GM06990 (cell line): ENCODE results near the gene AREG.

ENCODE experiments used
- DNase-seq: peaks from one replicate; pipeline ENCODE4 v3.0.0-alpha.2; 2011; ENCODE audit not compliant: insufficient read length; ENCODE audit errors: extremely low read depth
- H3K27me3 ChIP-seq: replicated peaks from 2 replicates; pipeline ENCODE4 v1.6.0; 2011; ENCODE audit warnings: low read length; ENCODE audit not compliant: control insufficient read depth, insufficient read depth
- H3K36me3 ChIP-seq: 2 replicates; pipeline ENCODE4 v1.5.1; 2011; ENCODE audit warnings: low read length; ENCODE audit not compliant: control insufficient read depth, insufficient read depth
- H3K4me3 ChIP-seq: replicated peaks from 2 replicates; pipeline ENCODE4 v1.5.1; 2011; ENCODE audit warnings: low read depth, mild to moderate bottlenecking, control low read depth, low read length
- CTCF ChIP-seq: IDR thresholded peaks from 2 replicates; pipeline ENCODE4 v1.5.1; 2011; ENCODE audit warnings: low read length, control low read depth, mild to moderate bottlenecking, inconsistent platforms; ENCODE audit not compliant: insufficient read depth, poor library complexity, severe bottlenecking

AREG gene

GRCh38 chr4:74455361-74456055, 10.6 kb downstream of the AREG start:
- TF ChIP-seq CTCF = no peak
- Histone ChIP-seq H3K27me3 (no peaks in the 10 kb centered on the region), H3K36me3 (no peaks in the 10 kb centered on the region), H3K4me3 (no peak overlapping the region)
- no peak for DNase-seq

GRCh38 chr4:74456056-74456744, 11.3 kb downstream of the AREG start:
- H3K27me3 ChIP-seq = no peaks in the 10 kb centered on the region
- DNase-seq = no peak
- H3K4me3 ChIP-seq = no peak overlapping the region
- TF ChIP-seq CTCF = no peak
- H3K36me3 ChIP-seq = no peaks in the 10 kb centered on the region

GRCh38 chr4:74456849-74457395, 12.0 kb downstream of the AREG start:
- no peak for TF ChIP-seq CTCF
- H3K27me3 ChIP-seq = no peaks in the 10 kb centered on the region
- DNase-seq = no peak
- no peaks in the 10 kb centered on the region for H3K36me3 ChIP-seq
- H3K4me3 ChIP-seq = no peak overlapping the region

GRCh38 chr4:74460833-74461232, 15.9 kb downstream of the AREG start:
- no peaks in the 10 kb centered on the region for H3K36me3 ChIP-seq
- DNase-seq = no peak
- H3K4me3 ChIP-seq = no peak overlapping the region
- H3K27me3 ChIP-seq = no peaks in the 10 kb centered on the region
- TF ChIP-seq CTCF = no peak

GRCh38 chr4:74463123-74463522, 18.2 kb downstream of the AREG start:
- Histone ChIP-seq H3K36me3 (no peaks in the 10 kb centered on the region), H3K4me3 (no peak overlapping the region), H3K27me3 (no peaks in the 10 kb centered on the region)
- DNase-seq = no peak
- no peak for TF ChIP-seq CTCF
